Anterior cingulate cortex (tissue), 58 donors: Measurements from ENCODE around the gene ADCY9.
"Not testable (repeated sequence)": the region's sequence is repeated elsewhere in the genome, so short reads cannot be mapped to it uniquely, and the experiment has no call there.

Source experiments
- DNase-seq, 58 donors: peaks; one replicate each; lab custom pipeline; 2025; lab: John Stamatoyannopoulos, UW

ADCY9 gene

DNA sequence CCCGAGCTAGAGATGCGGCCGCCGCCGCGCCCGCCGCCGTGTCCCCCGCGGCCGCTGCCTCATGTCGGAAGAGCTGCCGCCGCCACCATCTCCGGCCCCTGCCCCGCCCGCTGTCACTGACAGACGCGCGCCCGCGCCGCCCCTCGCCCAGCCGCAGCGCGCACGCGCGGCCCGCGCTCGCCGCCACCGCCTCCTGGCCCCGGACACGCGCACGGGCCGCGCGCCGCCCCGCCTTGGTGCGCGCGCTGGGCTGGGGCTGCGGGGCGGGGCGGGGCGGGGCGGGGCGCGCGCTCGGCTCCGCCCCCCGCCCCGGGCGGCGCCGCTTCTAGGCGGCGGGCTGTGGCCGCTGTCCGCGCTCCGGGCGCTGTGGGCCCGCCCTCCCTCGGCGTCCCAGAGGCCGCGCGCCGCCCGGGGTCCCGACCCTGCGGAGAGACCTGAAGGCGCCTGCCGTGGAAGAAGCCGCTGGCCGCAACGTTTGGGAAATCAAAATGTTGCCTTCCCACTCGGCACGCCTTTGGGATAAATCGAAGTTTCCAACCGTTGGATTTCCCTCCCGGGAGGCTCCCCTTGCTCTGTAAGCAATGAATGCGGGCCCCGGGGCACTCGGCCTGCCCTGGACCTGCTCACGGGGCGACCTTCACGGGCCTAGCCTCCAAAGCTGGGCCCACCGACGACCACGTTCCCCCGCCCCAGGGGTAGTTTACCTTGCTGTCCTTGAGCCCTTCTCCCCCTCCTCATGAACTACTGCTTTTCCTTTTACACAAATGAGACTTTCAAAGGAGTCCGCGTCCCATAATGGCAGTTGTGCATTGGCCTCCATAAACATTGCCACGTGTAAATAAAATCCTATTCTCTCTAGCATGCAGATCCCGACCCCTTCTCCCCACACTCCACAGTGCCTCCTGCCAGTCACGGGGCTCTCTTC lies at the start of gene ADCY9:
TSS of gene ADCY9 (minus strand) at position 118 of the 925 bp plus-strand sequence. CDS start 1,000 bp downstream, outside the sequence.
- DNase-seq: peak in 49 of 58 donors; percentile 19 to 75 (median 55)

DNA sequence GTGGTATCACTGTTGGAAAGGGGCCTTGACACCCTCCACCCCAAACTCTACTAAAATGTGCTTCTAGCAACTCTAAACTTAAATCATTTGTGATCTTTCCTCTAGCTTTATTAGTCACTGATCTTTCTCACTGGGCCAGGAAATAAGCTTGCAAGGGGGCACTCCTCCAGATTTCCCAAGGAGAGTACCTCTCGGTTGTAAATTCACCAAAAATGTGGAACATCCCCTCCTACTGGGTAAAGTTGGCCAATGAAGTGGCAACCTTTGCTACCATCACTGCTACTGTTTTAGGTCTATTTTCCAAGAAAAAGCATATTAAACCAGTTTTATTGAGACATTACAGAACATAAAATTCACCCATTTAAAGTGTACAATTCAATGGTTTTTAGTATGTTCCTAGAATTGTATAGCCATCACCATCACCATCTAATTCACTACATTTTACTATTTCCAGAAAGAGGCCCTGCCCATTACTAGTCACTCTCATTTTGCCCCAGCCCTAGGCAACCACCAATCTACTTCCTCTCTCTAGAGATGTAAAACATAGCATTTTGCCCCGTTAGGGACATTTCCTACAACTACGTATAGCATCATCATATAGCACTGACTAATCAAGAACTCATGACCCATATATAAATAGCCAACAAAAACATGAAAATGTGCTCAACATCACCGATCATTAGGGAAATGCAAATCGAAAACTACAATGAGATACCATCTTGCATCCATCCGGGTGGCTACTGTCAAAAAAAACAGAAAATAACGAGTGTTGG lies 44.6 kb upstream of the ADCY9 start:
- DNase-seq: no peak

DNA sequence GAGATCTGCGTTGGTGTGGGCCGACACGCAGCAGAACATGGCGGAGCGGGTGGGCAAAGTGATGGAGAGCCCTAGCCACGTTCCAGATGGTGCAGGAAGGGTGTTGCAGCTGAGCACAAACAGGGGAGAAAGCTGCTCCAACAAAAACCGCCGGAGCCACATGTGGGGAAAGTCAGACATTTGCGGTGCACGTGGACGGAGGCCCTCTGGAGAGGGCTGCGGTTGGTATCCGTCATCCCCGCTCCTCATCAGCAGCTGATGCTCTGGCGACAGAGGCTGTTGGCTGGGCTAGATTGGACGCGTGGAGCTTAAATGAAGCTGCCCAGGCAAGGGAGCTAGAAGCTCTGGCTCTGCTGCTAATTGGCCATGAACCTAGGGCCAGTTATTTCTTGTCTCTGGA lies 43.5 kb upstream of the ADCY9 start:
- no peak for DNase-seq

DNA sequence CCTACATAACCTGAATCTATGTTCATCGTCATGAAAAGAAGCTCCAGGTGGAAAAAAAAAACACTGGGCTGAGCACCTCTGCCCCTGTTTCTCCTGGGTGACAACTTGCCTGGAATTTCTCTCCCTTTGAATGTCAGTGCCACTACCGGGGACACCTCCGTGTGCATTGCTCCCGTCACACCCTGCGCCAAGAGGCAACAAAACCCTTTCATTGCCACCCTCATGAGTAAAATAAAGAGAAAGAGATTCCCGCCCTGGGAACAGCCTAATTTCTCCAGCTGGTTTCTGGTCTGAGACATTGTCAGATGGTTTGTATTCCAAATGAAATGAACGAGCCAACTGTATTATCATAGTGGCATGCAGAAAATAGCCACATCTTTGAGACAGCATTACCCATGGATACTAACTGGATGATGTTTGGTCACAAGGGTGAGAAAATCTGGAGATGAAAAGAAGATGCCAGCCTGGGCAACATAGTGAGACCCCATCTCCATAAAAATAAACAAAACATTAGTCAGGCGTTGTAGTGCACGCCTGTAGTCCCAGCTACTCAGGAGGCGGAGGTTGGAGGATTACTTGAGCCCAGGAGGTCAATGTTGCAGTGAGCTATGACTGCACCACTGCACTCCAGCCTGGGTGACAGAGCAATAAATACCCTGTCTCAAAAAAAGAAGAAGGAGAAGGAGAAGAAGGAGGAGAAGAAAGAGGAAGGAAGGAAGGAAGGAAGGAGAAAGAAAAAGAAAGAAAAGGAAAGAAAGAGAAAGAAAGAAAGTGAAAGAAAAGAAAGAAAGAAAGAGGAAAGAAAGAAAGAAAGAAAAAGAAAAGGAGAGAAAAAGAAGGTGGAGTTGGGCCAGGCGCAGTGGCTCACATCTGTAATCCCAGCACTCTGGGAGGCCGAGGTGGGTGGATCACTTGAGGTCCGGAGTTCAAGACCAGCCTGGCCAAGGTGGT lies 42.2 kb upstream of the ADCY9 start:
- no peak for DNase-seq

DNA sequence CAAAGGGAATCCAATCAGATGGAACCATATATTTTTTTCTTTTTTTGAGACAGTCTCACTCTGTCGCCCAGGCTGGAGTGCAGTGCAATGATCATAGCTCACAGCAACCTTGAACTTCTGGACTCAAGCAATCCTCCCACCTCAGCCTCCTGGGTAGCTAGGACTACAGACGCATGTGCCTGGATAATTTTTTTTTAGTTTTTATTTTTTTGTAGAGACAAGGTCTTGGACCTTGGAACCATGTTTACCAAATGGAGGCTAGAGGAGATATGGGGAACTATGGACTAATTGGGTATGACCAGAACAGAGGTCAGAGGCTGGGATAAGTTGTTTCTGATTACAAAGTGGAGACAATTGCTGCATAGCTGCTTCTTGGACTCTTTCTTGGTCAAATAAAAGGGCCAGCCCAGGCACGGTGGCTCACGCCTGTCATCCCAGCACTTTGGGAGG lies 41.2 kb upstream of the ADCY9 start:
- no peak for DNase-seq

DNA sequence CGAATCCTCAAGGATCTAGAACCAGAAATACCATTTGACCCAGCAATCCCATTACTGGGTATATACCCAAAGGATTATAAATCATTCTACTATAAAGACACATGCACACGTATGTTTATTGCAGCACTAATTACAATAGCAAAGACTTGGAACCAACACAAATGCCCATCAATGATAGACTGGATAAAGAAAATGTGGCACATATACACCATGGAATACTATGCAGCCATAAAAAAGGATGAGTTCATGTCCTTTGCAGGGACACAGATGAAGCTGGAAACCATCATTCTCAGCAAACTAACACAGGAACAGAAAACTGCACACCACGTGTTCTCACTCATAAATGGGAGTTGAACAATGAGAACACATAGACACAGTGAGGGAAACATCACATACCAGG lies 40.3 kb upstream of the ADCY9 start:
- not testable (repeated sequence) for DNase-seq

DNA sequence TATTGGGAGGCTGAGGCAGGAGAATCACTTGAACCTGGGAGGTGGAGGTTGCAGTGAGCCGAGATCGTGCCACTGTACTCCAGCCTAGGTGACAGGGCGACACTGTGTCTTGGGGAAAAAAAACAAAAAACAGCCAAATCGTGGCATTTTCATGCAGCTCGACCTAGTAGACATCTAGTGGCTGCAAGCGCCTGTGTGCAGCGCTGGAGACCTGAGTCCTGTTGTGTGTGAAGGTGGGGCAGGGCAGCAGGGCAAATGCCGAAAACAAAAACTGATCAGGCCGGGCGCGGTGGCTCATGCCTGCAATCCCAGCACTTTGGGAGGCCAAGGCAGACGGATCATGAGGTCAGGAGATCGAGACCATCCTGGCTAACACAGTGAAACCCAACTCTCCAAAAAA lies 37.1 kb upstream of the ADCY9 start:
- not testable (repeated sequence) for DNase-seq

DNA sequence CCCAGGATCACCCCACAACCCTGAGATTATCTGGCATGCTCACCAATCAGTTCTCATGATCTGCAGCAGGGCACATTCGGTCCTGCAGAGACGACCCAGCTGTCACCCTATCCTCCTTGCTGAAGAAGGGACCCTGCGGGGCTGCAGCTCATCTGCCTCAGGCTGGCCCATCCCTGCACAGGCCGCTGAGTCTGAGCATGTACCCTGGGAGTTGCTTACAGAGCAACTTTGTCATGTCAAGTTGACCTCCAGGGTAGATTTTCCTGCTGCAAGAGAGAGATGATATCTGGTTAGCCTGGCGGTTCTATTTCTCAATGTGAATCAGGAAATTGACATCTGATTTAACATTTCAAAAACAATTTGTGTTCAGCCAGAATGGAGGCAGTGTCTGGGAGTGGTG lies 36.0 kb upstream of the ADCY9 start:
- DNase-seq: no peak

DNA sequence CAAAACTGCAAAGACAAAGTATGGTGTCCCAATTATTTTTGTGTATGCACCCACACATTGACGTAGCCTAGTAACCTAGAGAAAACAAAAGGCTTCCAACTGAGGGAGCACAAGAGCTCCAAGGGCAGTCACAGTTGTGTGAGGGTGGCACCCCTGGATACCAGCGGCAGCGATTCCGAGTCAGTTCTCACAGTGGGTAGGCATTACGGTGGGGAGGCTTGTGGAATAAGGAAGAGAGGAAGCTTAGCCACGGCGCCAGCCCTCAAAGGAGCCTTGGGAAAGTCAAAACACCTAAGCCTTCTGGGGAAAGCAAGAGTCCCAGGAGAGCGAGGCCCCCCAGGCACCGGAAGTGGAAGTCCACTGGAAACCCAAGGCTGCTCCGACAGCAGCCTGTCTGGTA lies 31.0 kb upstream of the ADCY9 start:
- DNase-seq: no peak

DNA sequence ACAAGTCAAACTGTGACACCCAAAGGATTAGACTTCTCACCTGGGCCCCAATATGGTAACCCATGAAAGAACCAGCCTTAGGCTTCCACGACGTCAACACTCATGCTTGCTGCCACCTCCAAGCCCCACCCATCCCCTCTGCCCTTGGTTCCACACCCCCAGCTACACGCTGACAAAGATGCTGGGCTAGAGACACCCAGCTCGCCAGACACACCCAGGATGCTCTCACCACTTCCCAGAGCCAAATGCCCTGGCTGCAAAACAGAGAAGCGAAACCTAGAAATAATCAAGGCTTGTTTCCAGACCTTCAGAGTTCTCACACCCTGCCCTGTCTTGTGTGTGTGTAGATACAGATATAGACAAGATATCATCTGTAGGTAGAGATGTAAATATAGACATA lies 26.0 kb upstream of the ADCY9 start:
- peak in 1 of 58 donors; percentile 3 for DNase-seq

DNA sequence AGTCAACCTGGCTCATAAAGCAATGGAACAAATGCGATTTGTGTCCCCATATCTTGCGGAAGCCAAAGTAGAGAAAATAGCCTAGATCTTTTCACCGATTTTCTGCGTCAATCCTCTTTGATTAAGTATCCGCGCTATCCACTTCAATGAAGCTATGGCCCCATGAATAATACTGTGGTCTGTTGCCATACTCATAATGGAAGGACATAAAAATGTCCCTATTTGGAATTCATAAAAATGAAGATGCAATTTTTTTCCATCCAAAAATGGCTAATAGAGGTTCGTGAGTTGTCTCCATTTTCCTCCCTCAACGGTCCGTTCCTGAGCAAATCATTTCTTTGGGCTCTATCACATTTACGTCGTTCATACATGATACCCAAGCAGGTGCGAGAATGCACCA lies 25.4 kb upstream of the ADCY9 start:
- no peak for DNase-seq

DNA sequence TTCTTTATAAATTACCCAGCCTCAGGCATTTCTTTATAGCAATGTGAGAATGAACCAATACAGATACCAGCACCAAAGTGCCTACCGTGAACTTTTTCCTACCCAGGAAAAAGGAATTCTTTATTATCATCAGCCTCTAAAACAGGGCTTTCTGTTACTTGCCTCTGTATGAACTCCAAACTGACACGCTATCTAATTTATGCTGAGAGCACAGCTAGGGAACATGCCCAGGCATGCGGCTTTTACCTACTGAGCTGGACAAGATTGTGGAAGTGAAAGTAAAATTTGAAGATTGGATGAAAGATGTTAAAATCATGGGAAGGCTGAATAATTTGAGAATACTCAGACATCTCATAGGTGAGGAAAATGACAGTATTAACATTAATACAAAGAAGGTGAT lies 24.4 kb upstream of the ADCY9 start:
- DNase-seq: no peak

DNA sequence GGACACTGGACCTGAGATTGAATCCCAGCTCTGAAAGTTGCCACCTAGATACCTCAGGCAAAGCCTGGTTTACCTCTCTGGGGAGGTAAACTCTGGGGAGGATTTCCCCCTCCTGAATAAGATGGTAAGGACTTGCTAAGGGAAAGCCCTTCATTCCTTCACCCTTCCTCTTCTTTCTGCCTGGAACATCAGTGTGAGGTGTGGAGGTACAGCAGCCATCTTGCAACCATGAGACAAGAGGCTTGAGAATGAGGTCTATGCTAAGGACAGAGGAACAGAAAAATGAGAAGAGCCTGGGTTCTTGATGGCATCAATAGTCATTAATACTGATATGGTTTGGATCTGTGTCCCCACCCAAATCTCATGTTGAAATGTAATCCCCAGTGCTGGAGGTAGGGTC lies 23.7 kb upstream of the ADCY9 start:
- DNase-seq: no peak

DNA sequence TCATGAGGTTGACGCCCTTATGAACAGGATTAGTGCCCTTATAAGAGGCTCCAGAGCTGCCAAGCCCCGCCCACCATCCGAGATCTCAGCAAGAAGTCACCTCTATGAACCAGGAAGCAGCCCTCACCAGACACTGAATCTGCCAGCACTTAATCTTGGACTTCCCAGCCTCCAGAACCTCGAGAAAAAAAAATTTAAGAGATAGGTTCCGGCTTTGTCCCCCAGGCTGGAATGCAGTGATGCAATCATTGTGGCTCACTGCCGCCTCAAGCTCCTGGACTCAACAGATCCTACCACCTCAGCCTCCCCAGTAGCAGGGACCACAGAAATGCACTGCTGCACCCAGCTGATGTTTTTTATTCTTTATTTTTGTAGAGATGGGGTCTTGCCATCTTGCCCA lies 22.5 kb upstream of the ADCY9 start:
- DNase-seq: no peak

DNA sequence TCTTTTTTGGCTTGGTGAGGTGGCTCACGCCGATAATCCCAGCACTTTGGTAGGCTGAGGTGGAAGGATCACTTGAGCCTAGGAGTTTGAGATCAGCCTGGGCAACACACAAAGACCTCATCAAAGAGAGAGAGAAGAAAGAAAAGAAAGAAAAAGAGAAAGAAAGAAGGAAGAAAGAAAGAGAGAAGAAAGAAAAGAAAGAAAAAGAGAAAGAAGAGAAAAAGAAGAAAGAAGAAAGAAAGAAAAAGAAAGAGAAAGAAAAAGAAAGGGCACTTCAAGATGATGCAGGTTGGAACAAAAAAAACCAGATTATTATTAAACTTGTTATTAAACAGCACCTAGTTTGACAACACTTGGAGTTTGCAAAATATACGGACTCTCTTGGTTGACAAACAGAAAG lies 21.2 kb upstream of the ADCY9 start:
- DNase-seq: no peak

DNA sequence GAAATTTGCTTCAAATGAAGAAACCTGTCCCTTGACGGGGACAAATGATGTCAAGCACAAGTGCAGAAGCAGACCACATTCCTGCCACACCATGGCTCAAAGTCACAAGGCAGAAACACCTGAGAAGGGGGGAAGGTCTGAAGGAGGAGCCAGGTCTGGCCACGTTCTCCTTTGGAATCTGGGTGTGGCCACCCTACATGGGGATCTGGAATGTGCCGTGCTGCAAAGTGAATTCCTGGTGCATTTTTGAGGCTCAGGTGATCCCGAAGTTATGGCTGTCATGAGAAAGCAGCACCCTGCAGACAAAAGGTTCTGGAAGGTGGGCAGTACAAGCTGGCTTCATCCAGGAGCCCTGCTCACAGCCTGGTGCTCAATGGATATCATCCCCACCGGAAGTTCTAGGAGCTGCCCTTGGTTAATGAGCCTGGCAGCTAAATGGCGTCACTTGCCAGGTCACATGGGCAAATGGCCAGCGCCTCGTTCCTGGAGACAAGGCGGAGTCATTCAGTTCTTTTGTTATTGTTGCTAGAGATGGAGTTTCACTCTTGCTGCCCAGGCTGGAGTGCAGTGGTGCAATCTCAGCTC lies 20.1 kb upstream of the ADCY9 start:
- no peak for DNase-seq

DNA sequence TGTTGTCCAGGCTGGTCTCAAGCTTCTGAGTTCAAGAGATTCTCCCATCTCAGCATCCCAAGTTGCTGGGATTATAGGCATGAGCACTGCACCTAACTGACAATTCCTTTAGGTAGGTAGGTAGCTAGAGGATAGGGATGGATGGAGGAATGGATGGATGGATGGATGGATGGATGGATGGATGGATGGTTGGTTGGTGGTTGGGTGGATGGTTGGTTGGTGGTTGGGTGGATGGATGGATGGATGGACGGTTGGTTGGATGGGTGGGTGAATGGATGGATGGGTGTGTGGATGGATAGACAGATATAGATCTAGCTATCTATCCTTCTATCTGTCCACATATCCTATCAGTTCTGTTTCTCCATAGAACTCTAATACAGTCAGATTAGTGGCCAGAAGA lies 19.3 kb upstream of the ADCY9 start:
- DNase-seq: no peak

DNA sequence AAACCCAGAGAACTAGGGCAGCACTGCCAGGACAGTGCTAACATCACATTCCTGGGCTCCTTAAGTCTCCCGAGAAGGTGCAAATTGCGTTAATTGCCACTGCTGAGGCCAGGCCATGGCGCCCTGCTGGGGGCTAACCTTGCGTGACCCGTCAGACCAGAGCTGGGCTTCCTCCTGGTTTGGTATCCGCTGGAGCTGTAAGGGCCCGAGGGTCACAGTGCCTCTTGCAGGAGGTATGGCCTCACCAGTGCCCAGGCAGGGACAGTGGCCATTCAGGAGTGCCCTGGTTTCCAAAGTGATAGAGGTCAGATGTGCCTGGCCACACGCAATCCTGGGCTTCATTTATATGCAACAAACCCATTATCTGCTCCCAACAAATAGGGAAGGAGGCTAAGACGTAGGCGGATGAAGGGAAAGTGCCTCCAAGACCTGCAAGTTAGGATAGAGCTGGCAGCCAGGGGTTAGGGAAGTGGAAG lies 17.7 kb upstream of the ADCY9 start:
- no peak for DNase-seq

DNA sequence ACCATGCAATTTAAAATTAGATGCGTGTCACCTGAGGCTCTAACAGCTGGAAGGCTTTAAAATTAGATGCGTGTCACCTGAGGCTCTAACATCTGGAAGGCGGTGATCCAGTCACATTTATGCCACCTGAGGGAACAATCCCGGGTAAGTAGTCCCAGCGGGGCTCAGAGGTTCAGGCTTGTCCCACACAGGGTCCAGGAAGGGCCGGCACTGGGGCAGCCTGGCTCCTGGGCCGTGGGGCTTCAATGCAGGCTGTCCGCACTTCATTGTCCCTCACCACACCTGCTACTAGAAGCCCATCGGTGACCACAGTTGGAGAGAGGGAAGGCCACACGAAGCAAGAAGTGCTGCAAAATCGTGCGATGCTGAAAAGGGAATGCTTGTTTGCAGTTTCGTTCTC lies 15.4 kb upstream of the ADCY9 start:
- DNase-seq: no peak
